ENCODE results near the gene SKI. TPM values are rescaled to one million over a fixed set of nuclear protein-coding genes. Genes with fewer than 3 reads are reported as not detected.
A peak's percentile ranks its signal among the peaks of the same experiment; 100 is the strongest.
"Not testable (repeated sequence)": the region's sequence is repeated elsewhere in the genome, so short reads cannot be mapped to it uniquely, and the experiment has no call there.

SKI gene
- total RNA-seq, 4 donors from 2014 or later = 35.3 to 54.0 (median 47.3) TPM

GRCh38 chr1:2328676-2329455 lies 100.7 kb downstream of the SKI start:
- no peak for ATAC-seq (ENCODE audit: low FRiP score)
- TF ChIP-seq CTCF (IDR thresholded peaks at IDR 0.05) = no peak
- no peak for DNase-seq (ENCODE audit: low spot score)

- no peak for TF ChIP-seq CTCF (IDR thresholded peaks at IDR 0.05)
- ATAC-seq (ENCODE audit: low FRiP score) = no peak
- DNase-seq (ENCODE audit: low spot score) = no peak
These were observed 101.9 kb downstream of the SKI start for GRCh38 chr1:2330035-2330434.

- no peak for TF ChIP-seq CTCF (IDR thresholded peaks at IDR 0.05)
- ATAC-seq (ENCODE audit: low FRiP score) = peak; percentile 53
- no peak for DNase-seq (ENCODE audit: low spot score)
These were observed 102.5 kb downstream of the SKI start for GRCh38 chr1:2330519-2331199.

GRCh38 chr1:2331200-2331544 lies 103.1 kb downstream of the SKI start:
- no peak for ATAC-seq (ENCODE audit: low FRiP score)
- DNase-seq (ENCODE audit: low spot score) = no peak
- no peak for TF ChIP-seq CTCF (IDR thresholded peaks at IDR 0.05)

- not testable (repeated sequence) for DNase-seq (ENCODE audit: low spot score); ATAC-seq (ENCODE audit: low FRiP score)
These were observed 103.5 kb downstream of the SKI start for GRCh38 chr1:2331580-2331979.

- no peak for TF ChIP-seq CTCF (IDR thresholded peaks at IDR 0.05)
- ATAC-seq (ENCODE audit: low FRiP score) = no peak
- DNase-seq (ENCODE audit: low spot score) = no peak
These were observed 106.2 kb downstream of the SKI start for GRCh38 chr1:2334366-2334765.

GRCh38 chr1:2334883-2335534 lies 106.9 kb downstream of the SKI start:
- DNase-seq (ENCODE audit: low spot score) (peak; percentile 34), ATAC-seq (ENCODE audit: low FRiP score) (peak; percentile 48)
- no peak for TF ChIP-seq CTCF (IDR thresholded peaks at IDR 0.05)

All from omental fat pad (tissue), 4 donors.